Activated T-helper 9 cell treated with anti-CD3 and anti-CD28 coated beads, Interleukin-2, amount 50 U/mL, for 16 hours (primary cell): ENCODE data around the gene GRB10.
"Not testable (repeated sequence)": the region's sequence is repeated elsewhere in the genome, so short reads cannot be mapped to it uniquely, and the experiment has no call there.

Experiments used
- DNase-seq: peaks from one replicate; pipeline ENCODE4 v3.0.0-alpha.2; 2020; ENCODE audit warnings: low read depth

The GRB10 gene

GRCh38 chr7:50580057-50580456 lies 202.6 kb downstream of the GRB10 start:
- no peak for DNase-seq

GRCh38 chr7:50578105-50578504 lies 204.6 kb downstream of the GRB10 start:
- DNase-seq: not testable (repeated sequence)

- DNase-seq: no peak
Observed at GRCh38 chr7:50577569-50577968, 205.1 kb downstream of the GRB10 start.

- DNase-seq: not testable (repeated sequence)
Observed at GRCh38 chr7:50576388-50576787, 206.3 kb downstream of the GRB10 start.

GRCh38 chr7:50567715-50568261 lies 214.9 kb downstream of the GRB10 start:
- no peak for DNase-seq

- DNase-seq: no peak
Observed at GRCh38 chr7:50565977-50566376, 216.7 kb downstream of the GRB10 start.

- DNase-seq: no peak
Observed at GRCh38 chr7:50565559-50565916, 217.2 kb downstream of the GRB10 start.

GRCh38 chr7:50564640-50565558 lies 217.8 kb downstream of the GRB10 start, which contains the start of gene DDC:
Gene DDC, minus strand, starts transcription at chr7:50565405. Its CDS starts 21,320 bp downstream, at chr7:50544085.
- DNase-seq: no peak

- no peak for DNase-seq
Observed at GRCh38 chr7:50564171-50564570, 218.5 kb downstream of the GRB10 start.

GRCh38 chr7:50562136-50562535 lies 220.6 kb downstream of the GRB10 start:
- no peak for DNase-seq

GRCh38 chr7:50560865-50561351 lies 221.8 kb downstream of the GRB10 start:
- DNase-seq: no peak

GRCh38 chr7:50559881-50560280 lies 222.8 kb downstream of the GRB10 start:
- no peak for DNase-seq

- no peak for DNase-seq
Observed at GRCh38 chr7:50558294-50559053, 224.2 kb downstream of the GRB10 start.

- DNase-seq: no peak
Observed at GRCh38 chr7:50557099-50557498, 225.6 kb downstream of the GRB10 start.

- no peak for DNase-seq
Observed at GRCh38 chr7:50556247-50556991, 226.3 kb downstream of the GRB10 start.

- no peak for DNase-seq
Observed at GRCh38 chr7:50555594-50556140, 227.0 kb downstream of the GRB10 start.

- no peak for DNase-seq
Observed at GRCh38 chr7:50554431-50555322, 228.0 kb downstream of the GRB10 start.

GRCh38 chr7:50553973-50554372 lies 228.7 kb downstream of the GRB10 start:
- no peak for DNase-seq

- no peak for DNase-seq
Observed at GRCh38 chr7:50552921-50553320, 229.8 kb downstream of the GRB10 start.

- DNase-seq: no peak
Observed at GRCh38 chr7:50552139-50552538, 230.6 kb downstream of the GRB10 start.
